ENCODE results near the gene TMEM92.

The TMEM92 gene

DNA sequence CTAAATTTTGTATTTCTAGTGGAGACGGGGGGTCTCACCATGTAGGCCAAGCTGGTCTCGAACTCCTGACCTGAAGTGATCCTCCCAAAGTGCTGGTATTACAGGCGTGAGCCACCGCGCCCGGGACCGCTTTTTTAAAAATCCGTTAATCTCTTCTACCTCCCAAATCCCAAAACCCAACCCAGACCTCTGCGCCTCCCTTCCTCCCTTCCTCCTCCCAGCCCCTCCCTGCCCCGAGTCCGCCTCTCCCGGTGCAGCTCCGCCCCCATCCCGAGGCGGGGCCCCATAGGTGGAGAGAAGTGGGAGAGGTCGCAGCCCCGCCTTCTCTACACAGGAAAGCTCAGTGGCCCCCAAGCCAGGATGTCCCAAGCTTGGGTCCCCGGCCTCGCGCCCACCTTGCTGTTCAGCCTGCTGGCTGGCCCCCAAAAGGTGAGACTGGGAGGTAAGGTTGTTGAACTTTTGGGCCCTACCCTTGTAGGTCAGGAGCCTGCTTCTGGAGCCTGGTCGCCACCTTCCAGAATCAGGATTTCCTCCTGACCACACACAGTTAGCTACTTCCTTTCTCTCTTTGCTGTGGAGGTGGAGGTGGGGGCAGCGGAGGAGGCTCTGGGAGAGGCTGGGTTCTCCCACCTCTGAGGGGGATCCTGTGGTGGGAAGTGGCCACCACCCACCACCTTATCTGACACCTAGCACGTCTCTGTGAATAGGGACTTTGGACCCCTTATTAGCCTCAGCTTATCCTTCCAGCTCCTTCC, at the start of gene TMEM92:
TSS of gene TMEM92 (plus strand) at position 325 of the 755 bp plus-strand sequence. CDS start at position 361, 36 bp downstream.
- no peak for DNase-seq (ENCODE audit: low read depth in 3 of 3)

DNA sequence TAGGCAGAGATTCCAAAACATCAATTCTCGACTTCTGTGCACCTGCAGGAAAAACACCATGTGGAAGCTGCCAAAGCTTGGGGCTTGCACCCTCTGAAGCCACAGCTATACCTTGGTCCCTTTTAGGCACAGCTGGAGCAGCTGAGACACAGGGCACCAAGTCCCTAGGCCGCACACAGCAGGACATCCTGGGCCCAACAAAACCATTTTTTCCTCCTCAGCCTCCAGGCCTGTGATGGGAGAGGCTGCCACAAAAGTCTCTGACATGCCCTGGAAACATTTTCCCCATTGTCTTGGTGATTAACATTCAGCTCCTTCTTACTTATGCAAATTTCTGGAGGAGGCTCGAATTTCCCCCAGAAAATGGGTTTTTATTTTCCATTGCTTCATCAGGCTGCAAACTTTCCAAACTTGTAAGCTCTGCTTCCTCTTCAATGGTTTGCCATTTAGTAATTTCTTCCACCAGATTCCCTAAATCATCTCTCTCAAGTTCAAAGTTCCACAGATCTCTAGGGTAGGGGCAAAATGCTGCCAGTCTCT, 48.5 kb upstream of the TMEM92 start:
- no peak for DNase-seq (ENCODE audit: low read depth in 3 of 3)

DNA sequence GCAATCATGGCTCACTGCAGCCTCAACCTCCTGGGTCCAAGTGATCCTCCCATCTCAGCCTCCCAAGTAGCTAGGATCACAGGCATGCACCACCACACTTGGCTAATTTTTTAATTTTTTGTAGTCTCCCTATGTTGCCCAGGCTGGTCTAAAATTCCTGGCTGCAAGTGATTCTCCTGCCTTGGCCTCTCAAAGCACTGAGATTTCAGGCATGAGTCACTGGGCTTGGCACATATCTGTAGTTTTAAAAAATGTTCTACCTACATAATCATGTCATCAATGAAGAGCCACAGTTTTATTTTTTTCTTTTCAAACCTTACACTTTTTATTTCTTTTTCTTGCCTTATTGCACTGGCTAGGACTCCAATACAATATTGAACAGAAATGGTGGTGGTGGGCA, 39.7 kb upstream of the TMEM92 start:
- DNase-seq (ENCODE audit: low read depth in 3 of 3): no peak

DNA sequence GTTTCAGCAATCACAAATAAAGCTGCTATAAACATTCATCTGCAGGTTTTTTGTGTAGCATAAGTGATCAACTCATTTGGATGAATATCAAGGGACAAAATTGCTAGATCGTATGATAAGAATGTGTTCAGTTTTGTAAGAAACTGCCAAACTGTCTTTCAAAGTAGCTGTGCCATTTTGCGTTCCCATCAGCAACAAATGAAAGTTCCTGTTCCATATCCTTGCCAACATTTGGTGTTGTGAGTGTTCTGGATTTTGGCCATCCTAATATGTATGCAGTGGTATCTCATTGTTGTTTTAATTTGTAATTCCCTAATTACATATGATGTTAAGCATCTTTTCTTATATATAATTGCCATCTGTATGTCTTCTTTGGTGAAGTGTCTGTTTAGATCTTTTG, 36.4 kb upstream of the TMEM92 start:
- no peak for DNase-seq (ENCODE audit: low read depth in 3 of 3)

DNA sequence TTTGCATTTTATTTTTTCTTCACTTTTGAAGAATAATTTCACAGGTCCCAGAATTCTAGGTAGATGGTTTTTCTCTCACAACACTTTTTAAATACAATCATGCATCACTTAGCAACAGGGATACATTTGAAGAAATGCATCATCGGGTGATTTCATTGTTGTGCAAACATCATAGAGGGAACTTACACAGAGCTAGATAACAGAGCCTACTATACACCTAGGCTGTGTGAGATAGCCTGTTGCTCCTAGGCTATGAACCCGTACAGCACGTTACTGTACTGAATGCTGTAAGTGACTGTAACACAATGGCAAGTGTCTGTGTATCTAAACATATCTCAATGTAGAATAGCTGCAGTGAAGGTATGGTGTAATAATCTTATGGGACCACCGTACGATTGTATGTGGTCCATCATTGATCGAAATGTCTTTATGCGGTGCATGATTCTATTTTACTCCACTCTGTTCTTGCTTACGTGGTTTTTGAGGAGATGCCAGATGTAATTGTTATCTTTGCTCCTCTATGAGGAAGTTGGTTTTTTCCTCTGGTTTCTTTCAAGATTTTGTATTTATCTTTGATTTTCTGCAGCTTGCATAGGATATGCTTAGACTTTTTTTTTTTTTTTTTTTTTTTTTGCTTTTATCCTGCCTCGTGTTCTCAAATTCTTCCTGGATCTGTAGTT, 35.5 kb upstream of the TMEM92 start:
- no peak for DNase-seq (ENCODE audit: low read depth in 3 of 3)

DNA sequence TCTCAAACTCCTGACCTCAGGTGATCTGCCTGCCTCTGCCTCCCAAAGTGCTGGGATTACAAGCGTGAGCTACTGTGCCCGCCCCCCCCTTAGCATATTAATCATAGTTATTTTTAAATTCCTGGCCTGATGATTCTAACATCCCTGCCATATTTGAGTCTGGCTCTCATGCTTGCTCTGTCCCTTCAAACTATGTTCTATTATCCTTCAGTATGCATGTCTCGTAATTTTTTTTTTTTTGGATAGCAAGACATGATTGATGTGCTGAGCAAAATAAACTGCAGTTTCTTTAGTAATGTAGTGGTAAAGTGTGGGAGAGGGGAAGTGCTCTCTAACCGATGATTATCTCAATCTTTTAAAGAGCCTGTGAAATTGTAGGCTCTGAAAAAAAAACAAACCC, 34.3 kb upstream of the TMEM92 start:
- no peak for DNase-seq (ENCODE audit: low read depth in 3 of 3)

DNA sequence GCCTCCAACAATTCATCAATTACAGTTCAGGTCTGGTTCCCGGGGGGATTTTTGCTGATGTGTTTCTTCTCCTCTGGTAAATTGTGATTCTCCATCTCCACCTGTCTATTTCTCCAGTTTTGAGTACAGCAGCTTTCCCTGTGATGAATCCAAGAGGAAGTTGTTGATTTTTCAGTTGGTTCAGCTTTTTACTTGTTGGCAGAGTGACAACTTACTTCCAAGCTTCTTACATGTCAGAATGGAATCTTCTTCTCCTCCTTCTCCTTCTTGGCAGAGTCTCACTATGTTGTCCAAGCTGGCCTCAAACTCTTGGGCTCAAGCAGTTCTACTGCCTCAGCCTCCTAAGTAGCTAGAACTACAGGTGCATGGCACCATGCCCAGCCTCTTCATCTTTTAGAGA, 33.4 kb upstream of the TMEM92 start:
- DNase-seq (ENCODE audit: low read depth in 3 of 3): no peak

DNA sequence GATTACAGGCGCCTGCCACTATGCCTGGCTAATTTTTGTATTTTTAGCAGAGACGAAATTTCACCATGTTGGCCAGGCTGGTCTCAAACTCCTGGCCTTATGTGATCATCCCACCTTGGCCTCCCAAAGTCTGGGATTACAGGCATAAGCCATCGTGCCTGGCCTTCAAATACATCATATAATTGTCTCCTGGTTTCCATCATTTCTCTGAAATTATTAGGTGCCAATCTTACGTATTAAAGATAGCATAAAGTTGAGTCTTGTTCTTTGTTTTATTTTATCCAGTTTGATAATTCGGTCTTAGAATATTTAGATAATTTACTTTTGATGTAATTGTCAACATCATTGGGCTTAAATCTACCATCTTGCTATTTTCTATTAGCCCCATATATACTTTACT, 32.8 kb upstream of the TMEM92 start:
- no peak for DNase-seq (ENCODE audit: low read depth in 3 of 3)

DNA sequence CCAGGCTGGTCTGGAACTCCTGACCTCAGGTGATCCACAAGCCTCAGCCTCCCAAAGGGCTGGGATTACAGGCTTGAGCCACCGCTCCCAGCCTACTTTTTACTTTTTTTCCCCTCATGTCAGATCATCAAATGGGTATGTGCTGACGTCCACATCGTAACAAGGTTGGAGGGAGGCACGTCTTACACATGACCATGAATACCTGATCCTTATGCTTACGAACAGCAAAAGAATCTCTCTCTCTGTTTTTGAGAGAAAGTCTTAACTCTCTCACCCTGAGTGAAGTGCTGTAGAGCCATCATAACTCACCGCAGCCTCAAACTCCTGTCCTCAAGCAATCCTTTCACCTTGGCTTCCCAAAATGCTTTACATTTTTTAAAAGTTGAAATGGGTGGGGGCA, 29.5 kb upstream of the TMEM92 start:
- DNase-seq (ENCODE audit: low read depth in 3 of 3): no peak

DNA sequence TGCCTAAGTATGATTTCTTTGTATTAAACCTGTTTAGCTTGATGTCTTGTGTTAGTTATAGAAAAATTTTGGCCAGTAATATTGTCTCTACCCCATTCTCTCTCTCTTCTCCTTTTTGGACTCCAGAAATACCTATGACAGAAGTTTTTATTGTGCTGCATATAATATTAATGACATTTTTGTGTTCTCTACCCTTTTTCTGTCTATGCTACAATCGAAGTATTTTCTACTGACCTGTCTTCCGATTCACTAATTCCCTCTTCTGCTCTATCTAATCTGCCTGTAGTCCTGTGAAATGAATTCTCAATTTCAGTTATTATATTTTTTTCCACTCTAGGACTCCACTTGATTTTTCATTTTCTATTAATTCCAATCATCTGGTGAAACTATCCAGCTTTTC, 26.0 kb upstream of the TMEM92 start:
- no peak for DNase-seq (ENCODE audit: low read depth in 3 of 3)

DNA sequence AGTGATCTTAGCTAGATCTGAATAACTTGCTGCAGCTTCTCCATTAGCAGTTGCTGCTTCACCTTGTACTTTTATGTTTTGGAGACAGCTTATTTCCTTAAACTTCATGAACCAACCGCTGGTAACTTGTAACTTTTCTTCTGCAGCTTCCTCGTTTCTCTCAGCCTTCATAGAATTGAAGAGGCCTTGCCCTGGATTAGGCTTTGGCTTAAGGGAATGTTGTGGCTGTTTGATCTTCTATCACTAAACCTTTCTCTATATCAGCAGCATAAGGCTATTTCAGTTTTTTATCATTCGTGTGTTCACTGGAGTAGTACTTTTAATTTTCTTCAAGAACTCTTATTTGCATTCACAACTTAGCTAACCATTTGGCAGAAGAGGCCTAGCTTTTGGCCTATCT, 21.5 kb upstream of the TMEM92 start:
- no peak for DNase-seq (ENCODE audit: low read depth in 3 of 3)

DNA sequence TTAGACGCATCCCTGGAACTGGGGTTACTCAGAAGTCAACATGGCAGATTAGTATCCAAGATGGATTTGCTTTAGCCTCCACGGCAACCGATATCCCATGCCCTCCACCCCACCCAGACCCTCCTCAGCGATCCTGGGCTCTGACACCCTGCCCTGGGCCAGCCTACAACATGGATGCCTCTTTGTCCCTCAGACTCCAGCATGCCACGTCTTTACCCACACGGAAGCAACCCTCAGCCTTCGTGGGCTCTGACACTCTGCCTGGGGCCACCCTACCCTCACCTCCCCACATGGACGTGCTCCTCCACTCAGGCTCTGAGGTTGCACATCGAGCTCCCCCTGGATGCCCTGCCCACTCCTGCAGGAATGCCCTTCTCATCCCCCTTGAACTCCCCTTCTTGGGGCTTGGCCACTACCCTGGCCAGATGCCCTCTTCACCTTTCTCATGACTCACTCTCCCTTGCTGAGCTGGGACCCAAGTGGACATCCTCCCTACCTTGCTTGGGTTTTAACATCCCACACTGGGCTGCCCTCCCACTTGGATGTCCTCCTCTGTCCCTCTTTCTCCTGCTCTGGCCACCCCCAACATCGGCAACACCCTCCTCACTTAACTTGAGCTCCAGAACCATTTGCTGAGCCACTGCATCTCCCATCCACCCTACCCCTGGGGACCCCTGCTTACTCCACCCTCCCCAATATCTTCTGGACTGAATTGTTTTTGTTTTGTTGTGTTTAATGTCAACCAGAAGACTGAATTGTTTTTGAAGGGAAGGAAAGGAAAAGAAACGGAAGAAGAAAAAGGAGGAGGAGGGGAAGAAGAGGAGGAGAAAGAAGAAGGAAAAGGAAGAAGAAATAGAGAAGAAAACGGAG, 18.3 kb upstream of the TMEM92 start:
- DNase-seq (ENCODE audit: low read depth in 3 of 3): no peak

DNA sequence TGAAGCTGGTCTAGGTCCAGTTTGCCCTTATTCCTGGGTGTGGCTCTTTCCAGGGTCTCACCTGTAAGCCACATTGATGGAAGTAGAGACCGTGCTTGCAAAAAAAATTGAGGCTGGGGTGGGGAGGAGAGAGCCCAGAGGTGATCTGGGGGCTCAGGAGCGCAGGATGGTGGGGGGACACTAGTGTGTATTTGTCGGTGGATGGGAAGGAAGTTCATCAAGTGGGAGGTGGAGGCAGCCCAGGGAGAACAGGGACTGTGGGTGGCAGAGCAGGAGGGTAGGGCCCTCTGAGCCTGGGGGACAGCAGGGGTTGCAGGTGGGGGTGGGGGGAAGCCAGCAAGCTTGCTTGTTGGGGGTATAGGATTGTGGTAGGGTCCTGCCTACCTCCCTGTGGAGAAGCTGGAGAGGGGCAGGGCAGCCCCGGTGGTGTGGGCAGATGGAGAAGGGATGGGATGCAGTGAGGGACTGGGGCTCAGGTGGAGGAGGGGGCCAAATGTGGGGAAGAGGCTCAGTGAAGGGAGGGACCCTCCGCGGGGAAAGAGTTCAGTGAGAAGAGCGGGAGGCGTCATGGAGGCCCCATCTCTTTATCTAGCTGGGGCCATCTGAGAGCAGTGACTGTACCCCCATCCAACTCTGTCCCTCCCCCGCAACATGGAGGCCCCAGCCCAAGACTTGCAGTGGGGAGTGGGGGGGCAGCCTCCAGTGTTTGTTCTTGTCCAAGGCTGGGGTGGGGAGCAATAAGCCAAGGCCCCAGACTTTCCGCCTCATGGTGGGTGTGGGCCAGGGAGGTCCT, 17.2 kb upstream of the TMEM92 start:
- no peak for DNase-seq (ENCODE audit: low read depth in 3 of 3)

DNA sequence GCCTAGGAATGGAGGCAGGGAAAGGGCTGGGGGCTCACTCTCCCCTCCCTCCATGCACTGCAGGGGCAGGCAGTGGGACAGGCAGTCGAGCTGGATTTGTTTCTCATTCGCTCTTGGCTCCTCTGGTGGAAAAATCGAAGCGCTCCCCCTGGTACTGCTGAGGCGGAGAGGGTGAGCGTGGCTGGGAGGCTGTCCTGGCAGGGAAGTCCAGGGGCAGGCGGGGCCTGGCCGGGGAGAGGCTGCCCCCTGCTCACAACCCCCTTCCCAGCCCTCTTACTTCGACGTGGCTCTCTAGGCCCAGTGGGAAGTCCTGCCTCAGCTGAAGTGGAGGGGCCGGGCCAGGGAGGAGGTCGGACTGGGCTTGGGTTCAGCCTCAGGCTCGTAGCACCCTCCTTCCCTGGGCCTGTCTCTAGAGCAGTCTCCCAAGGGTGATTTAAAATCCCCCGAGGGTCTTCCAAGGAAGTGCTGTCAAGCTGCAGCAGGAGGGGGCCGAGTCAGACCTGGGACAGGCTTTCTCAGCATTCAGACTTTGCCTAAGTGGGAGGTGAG, 16.5 kb upstream of the TMEM92 start:
- no peak for DNase-seq (ENCODE audit: low read depth in 3 of 3)

DNA sequence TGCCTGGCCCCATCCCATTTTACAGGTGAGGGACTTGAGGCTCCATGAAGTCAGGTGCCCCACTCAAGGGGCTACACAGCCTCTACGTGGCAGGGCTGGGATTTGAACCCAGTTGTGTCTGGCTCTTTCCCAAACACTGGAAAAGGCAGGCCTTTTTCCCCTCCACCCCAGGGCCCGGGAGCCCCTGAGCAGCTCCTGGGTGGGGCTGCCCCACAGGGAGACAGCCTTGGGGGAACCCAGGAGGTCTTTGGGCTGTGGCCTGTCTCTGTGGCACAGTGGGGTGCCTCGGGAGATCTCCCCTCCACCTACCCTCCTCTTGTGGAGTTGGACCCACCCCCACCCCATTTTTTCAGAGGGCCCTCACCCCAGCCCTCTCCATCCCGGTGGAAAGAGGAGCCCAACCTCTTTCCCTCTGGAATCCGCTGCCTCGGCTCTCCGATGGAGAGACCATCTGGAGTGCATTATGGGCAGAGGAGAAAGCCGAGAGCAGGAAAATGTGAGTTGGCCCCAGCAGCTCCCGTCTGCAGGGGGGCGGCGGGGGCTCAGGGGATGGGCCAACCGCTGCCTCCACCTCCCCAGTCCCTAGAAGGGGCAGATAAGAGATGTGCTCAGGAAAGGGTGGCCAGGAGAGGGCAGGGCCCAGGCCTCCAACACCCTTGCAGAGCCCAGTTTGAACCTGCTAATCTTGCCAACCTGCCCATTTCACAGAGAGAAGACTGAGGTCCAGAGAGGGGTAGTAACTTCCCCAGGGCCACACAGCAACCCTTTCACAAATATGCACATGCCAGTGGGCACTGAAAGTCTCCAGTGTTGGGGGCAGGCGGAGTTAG, 15.4 kb upstream of the TMEM92 start:
- DNase-seq (ENCODE audit: low read depth in 3 of 3): no peak

DNA sequence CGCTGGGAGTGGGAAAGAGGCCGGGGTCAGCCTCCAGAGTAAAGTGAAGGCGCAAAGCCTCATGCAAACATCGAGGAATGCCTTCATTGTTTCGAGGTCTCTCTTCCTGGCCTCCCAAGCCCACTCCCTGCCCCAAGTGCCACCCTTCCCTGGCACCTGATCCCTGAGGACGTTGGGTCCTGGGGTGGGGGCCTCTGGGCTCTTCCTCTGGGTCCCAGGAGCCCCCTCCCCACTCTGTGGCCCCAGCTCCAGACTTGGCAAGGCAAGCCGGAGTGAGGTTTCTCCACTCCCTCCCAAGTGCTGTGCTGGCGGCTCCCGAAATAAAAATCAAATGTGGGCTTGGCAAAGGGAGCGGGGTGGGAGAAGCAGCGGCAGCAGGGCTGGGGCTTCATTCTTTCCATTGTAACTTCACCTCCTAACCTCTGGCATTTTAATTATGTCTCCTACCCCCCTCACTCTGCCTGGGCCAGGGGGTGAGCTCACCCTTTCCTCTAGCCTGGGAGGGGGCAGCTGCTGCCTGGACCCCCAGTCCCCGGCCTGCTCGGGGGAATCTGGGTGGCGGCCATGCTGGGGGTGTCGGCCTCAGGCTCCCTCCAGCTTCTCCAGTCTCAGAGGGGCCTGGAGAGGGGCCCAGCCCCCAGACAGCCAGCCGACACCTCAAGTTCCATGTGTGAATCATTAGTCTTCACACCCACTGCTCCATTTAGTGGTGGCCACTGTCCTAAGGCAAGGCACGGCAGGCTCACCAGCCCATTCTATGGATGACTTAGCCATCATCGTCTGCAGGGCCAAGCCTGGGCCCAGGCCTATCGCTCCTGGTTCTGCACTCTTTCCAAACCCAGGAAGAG, 14.6 kb upstream of the TMEM92 start:
- no peak for DNase-seq (ENCODE audit: low read depth in 3 of 3)

DNA sequence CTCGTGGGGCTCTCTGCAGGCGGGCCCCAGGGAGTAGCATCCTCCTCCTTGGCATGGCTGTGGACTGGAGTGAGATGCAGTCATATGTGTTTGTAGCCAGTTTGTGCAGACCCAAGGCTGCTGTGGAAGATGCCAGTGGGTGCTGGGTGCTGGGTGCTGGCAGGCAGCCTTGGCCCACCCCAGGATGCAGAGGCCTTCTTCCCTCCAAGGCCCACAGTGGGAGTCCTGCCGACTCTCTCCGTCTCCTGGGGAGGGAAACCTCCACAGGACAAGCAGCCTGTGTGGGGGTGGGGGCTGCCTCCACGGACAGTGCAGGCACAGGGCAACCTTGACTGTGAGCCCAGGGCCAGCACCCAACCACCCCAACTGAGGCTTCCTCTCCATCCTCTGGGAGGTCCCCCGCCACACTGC, 13.8 kb upstream of the TMEM92 start:
- no peak for DNase-seq (ENCODE audit: low read depth in 3 of 3)

DNA sequence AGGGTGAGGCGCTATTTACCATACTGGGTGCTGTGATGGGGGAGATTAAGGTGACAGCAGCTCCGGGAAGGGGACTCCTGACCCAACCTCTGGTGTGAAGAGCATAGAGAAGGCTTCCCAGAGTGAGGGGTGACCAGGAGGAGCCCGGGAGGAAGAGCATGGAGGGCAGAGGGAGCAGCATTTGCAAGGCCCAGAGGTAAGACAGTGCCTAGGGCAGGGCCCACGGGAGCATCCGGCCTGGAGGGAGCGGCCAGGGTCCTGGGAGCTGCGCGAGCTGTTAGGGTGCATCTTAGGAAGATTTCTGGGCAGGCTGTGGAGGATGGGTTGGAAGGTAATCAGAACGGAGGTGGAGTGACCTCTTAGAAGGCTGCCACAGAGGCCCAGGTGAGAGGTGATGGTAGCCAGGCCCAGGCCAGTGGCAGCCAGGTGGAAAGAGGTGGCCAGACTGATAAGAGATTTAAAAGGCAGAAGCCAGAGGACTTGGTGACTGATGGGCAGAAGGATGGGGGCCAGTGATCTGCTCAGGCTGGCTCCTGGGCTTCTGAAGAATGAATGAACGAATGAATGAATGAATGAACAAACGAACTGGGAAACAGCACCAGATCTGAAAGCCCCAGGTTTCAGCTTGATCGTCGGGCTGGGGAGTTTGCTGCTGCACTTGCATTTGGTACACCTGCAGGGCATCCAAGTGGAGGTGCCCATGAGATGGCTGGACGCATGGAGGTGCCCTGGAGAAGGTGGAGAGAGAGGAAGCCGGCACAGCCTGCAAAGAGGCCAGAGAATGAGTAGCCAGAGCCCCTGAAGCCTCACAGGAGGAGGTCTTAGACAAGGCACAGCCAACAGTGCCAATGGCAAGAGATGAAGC, 13.0 kb upstream of the TMEM92 start:
- no peak for DNase-seq (ENCODE audit: low read depth in 3 of 3)
